ENCODE data around the gene SRRM1. TPM values are rescaled to one million over a fixed set of nuclear protein-coding genes. Genes with fewer than 3 reads are reported as not detected.

SRRM1 gene
- total and polyA plus RNA-seq, 9 of the 15 experiments (the other 6 are each of a cell fraction or from before 2014, with no cell fraction given): 54.5 to 268 (median 115) TPM

DNA sequence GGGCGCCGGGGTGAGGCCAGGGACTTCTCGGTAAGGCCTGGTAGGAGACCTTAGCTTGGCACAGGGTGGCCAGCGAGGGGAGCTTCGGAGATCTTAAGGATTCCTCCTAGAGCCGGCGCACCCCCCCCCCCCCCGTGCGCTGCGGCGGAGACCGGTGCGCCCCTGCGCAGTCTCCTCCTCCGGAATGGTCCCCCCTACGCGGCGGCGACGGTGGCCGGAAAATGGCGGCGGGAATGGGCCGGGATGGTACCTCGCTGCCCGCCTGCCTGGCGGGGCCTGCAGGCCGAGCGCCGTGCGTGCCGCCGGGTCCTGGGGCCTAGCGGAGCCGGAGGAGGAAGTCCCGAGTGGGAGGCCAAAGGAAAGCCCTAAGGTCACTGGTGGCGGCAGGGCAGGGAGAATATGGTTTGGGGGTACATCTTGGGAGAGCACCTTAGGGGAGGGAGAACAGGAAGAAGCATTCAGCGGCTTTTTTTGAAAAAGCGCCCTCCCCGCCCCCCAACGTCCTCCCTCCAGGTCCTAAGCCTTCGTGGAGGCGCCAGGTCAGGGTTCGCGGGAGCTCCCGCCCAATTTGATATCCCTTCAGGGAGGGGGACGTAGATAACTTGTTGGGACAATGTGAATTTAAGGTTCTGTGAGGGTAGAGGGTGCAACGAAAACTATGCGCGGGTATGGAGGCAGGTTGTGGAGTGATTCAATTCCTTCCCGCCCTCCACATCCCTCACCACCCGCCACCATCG lies 429 bp downstream of the SRRM1 start (continued):
- TF ChIP-seq CHD2 (IDR thresholded peaks at IDR 0.05; ENCODE audit: low read depth, low read length) (no peak), DNMT1 (IDR thresholded peaks at IDR 0.05) (no peak), HNRNPL (IDR thresholded peaks at IDR 0.05; ENCODE audit: low read depth, low read length) (no peak), CCAR2 (IDR thresholded peaks at IDR 0.05; ENCODE audit: low read depth, low read length) (no peak), NONO (IDR thresholded peaks at IDR 0.05; ENCODE audit: low read depth in 2 of 2, low read length in 1 of 2) (no peak), KDM2B (CRISPR knock-in tag; IDR thresholded peaks at IDR 0.05) (no peak), HDGF (IDR thresholded peaks at IDR 0.05) (no peak), BCL6 (CRISPR knock-in tag; IDR thresholded peaks at IDR 0.05) (no peak), NFXL1 (CRISPR knock-in tag; IDR thresholded peaks at IDR 0.05) (no peak), L3MBTL2 (IDR thresholded peaks at IDR 0.05) (no peak), LARP7 (IDR thresholded peaks at IDR 0.05) (no peak), ATF1 (CRISPR knock-in tag; IDR thresholded peaks at IDR 0.05) (no peak), ATF1 (tag; IDR thresholded peaks at IDR 0.05) (no peak), ZNF75A (CRISPR knock-in tag; IDR thresholded peaks at IDR 0.05) (no peak), ZFP30 (CRISPR knock-in tag; IDR thresholded peaks at IDR 0.05; ENCODE audit: borderline replicate concordance) (no peak), RBBP5 (IDR thresholded peaks at IDR 0.05; ENCODE audit: borderline replicate concordance, insufficient read depth, low read length, poor library complexity, severe bottlenecking) (peak; percentile 84), FOXJ3 (CRISPR knock-in tag; IDR thresholded peaks at IDR 0.05) (no peak)
- TF ChIP-seq, protein P1, sequence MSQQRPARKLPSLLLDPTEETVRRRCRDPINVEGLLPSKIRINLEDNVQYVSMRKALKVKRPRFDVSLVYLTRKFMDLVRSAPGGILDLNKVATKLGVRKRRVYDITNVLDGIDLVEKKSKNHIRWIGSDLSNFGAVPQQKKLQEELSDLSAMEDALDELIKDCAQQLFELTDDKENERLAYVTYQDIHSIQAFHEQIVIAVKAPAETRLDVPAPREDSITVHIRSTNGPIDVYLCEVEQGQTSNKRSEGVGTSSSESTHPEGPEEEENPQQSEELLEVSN (IDR thresholded peaks at IDR 0.05; ENCODE audit: borderline replicate concordance in 1 of 2, extremely low read depth in 1 of 2, insufficient read depth in 1 of 2, insufficient read length in 1 of 2, low read depth in 1 of 2, low read length in 1 of 2, poor library complexity in 1 of 2, severe bottlenecking in 1 of 2): peak in 1 of 2 experiments; percentile 67
- TF ChIP-seq, protein P2, sequence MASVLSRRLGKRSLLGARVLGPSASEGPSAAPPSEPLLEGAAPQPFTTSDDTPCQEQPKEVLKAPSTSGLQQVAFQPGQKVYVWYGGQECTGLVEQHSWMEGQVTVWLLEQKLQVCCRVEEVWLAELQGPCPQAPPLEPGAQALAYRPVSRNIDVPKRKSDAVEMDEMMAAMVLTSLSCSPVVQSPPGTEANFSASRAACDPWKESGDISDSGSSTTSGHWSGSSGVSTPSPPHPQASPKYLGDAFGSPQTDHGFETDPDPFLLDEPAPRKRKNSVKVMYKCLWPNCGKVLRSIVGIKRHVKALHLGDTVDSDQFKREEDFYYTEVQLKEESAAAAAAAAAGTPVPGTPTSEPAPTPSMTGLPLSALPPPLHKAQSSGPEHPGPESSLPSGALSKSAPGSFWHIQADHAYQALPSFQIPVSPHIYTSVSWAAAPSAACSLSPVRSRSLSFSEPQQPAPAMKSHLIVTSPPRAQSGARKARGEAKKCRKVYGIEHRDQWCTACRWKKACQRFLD (CRISPR knock-in tag; IDR thresholded peaks at IDR 0.05): no peak
- TF ChIP-seq, protein P3, sequence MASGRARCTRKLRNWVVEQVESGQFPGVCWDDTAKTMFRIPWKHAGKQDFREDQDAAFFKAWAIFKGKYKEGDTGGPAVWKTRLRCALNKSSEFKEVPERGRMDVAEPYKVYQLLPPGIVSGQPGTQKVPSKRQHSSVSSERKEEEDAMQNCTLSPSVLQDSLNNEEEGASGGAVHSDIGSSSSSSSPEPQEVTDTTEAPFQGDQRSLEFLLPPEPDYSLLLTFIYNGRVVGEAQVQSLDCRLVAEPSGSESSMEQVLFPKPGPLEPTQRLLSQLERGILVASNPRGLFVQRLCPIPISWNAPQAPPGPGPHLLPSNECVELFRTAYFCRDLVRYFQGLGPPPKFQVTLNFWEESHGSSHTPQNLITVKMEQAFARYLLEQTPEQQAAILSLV (tag; IDR thresholded peaks at IDR 0.05): no peak
- TF ChIP-seq, protein P4, sequence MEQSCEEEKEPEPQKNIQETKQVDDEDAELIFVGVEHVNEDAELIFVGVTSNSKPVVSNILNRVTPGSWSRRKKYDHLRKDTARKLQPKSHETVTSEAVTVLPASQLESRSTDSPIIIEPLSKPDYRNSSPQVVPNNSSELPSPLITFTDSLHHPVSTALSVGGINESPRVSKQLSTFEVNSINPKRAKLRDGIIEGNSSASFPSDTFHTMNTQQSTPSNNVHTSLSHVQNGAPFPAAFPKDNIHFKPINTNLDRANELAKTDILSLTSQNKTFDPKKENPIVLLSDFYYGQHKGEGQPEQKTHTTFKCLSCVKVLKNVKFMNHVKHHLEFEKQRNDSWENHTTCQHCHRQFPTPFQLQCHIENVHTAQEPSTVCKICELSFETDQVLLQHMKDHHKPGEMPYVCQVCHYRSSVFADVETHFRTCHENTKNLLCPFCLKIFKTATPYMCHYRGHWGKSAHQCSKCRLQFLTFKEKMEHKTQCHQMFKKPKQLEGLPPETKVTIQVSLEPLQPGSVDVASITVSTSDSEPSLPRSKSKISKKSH (CRISPR knock-in tag; IDR thresholded peaks at IDR 0.05): no peak
- TF ChIP-seq, protein P5, sequence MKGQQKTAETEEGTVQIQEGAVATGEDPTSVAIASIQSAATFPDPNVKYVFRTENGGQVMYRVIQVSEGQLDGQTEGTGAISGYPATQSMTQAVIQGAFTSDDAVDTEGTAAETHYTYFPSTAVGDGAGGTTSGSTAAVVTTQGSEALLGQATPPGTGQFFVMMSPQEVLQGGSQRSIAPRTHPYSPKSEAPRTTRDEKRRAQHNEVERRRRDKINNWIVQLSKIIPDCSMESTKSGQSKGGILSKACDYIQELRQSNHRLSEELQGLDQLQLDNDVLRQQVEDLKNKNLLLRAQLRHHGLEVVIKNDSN (CRISPR knock-in tag; IDR thresholded peaks at IDR 0.05): no peak
